ENCODE measurements around the gene DIP2A.

The DIP2A gene

DNA sequence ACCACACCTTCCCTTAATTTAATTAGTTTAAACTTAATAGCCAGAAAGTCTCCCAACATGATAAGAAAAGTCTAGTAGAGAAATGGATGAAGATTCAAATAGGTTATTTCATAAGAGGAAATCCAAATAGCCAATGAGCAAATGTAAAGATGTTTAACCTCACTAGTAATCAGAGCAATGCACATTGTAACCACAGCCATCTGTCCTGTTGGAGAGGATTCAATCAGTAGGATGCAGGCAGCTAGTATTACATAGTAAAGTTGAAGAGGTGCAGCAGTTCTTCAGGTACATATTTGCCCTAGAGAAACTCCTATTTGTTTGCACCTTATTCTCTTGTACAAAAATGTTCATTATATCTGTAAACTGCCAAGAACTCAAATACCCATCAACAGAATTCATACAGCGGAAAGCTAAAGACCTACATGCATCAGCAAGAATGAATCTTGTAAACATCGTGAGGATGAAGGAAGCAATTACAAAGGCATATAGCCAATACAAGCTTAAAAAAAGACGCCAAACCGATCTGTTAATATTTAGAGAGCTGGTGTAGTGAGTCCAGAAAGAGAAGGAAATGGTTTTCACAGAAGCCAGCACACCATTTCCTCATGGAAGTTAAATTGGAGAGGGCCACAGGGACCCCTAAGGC, 27.9 kb downstream of the DIP2A start:
- H3K36me3 ChIP-seq (ENCODE audit: low read length), result 0 out of 2 replicates have a peak, but pooled peaks cover 6% of the 10 kb centered on the region
- TF ChIP-seq EZH2phosphoT487 (conservative IDR thresholded peaks at IDR 0.05; ENCODE audit: low read length), result no peak
- TF ChIP-seq, protein P1, sequence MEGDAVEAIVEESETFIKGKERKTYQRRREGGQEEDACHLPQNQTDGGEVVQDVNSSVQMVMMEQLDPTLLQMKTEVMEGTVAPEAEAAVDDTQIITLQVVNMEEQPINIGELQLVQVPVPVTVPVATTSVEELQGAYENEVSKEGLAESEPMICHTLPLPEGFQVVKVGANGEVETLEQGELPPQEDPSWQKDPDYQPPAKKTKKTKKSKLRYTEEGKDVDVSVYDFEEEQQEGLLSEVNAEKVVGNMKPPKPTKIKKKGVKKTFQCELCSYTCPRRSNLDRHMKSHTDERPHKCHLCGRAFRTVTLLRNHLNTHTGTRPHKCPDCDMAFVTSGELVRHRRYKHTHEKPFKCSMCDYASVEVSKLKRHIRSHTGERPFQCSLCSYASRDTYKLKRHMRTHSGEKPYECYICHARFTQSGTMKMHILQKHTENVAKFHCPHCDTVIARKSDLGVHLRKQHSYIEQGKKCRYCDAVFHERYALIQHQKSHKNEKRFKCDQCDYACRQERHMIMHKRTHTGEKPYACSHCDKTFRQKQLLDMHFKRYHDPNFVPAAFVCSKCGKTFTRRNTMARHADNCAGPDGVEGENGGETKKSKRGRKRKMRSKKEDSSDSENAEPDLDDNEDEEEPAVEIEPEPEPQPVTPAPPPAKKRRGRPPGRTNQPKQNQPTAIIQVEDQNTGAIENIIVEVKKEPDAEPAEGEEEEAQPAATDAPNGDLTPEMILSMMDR (IDR thresholded peaks at IDR 0.05; ENCODE audit: insufficient read depth, low read length, poor library complexity, severe bottlenecking), result no peak
- no peaks in the 10 kb centered on the region for H4K20me1 ChIP-seq (ENCODE audit: low read depth, low read length)
- H3F3A ChIP-seq (ENCODE audit: insufficient read depth), result no peaks in the 10 kb centered on the region
- H3K9ac ChIP-seq (ENCODE audit: low read length), result no peak overlapping the region
- H3K79me2 ChIP-seq (ENCODE audit: insufficient read depth, low read length), result no peaks in the 10 kb centered on the region; the same call in 1 of the 2 replicates
- H3K4me3 ChIP-seq (ENCODE audit: insufficient read depth, low read length, poor library complexity, severe bottlenecking), result no peak overlapping the region
- H3K9me3 ChIP-seq (ENCODE audit: insufficient read depth, low read length), result no peaks in the 10 kb centered on the region
- H2AFZ ChIP-seq (ENCODE audit: low read depth, low read length, severe bottlenecking), result no peak overlapping the region
- no peaks in the 10 kb centered on the region for H3K9me2 ChIP-seq (replicated peaks; ENCODE audit: insufficient read depth, low read length)
- no peak overlapping the region for H3K4me2 ChIP-seq (ENCODE audit: low read depth, low read length, poor library complexity, severe bottlenecking)
- H3K27ac ChIP-seq (ENCODE audit: low read depth, low read length), result no peak overlapping the region
- no peaks in the 10 kb centered on the region for H3K27me3 ChIP-seq (ENCODE audit: low read length)

DNA sequence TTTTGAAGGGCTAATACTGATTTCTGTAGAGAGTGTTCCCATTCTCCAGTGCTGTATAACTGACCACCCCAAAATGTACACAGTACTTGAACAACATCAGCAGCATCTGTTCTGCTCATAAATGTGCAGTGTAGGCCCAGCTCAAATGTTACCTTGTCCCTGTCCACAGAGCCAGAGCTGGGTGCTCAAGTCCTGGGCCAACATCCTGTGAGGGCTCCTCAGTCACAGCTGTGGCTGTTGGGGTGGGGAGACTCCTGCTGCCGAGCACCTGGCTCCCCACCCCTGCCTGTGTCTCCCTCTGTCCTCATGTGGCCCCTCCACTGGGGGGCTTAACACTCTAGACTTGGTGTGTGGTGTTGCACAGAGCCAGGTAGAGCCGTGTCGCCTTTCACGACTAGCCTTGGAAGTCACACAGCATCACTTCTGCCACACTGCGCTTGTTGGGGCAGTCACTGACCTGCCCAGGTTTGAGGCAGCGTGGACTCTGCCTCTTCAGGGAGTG, 30.5 kb downstream of the DIP2A start:
- H3K4me2 ChIP-seq (ENCODE audit: low read depth, low read length, poor library complexity, severe bottlenecking), result no peak overlapping the region
- H3K79me2 ChIP-seq (ENCODE audit: insufficient read depth, low read length), result no peaks in the 10 kb centered on the region; the same call in 1 of the 2 replicates
- peaks cover 22% of the 10 kb centered on the region for H3K36me3 ChIP-seq (ENCODE audit: low read length)
- H3F3A ChIP-seq (ENCODE audit: insufficient read depth), result no peaks in the 10 kb centered on the region
- TF ChIP-seq, protein P1 (IDR thresholded peaks at IDR 0.05; ENCODE audit: insufficient read depth, low read length, poor library complexity, severe bottlenecking), result no peak
- no peak for TF ChIP-seq EZH2phosphoT487 (conservative IDR thresholded peaks at IDR 0.05; ENCODE audit: low read length)
- H2AFZ ChIP-seq (ENCODE audit: low read depth, low read length, severe bottlenecking), result no peak overlapping the region
- H3K9ac ChIP-seq (ENCODE audit: low read length), result no peak overlapping the region
- no peaks in the 10 kb centered on the region for H3K9me3 ChIP-seq (ENCODE audit: insufficient read depth, low read length)
- no peaks in the 10 kb centered on the region for H3K27me3 ChIP-seq (ENCODE audit: low read length)
- no peak overlapping the region for H3K4me3 ChIP-seq (ENCODE audit: insufficient read depth, low read length, poor library complexity, severe bottlenecking)
- no peaks in the 10 kb centered on the region for H4K20me1 ChIP-seq (ENCODE audit: low read depth, low read length)
- H3K9me2 ChIP-seq (replicated peaks; ENCODE audit: insufficient read depth, low read length), result no peaks in the 10 kb centered on the region
- H3K27ac ChIP-seq (ENCODE audit: low read depth, low read length), result no peak overlapping the region

DNA sequence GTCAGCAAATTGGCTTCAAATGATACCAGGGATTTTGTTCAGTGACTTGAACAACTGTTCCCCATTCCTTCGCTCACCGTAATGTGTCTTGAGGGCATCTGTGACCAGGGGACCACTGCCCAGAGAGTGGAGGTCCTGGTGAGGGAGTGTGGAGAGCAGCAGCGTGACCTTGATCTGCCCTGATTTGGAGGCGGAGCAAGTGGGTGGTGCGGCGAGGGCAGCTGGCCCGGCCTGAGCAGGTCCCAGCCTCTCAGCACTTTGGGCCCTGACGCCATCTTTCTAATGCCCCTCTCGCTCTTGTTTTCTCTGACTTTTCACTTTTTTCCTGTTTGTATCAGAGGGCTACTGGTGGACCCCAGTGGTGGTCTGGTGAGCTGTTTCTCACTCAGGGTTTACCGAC, 31.1 kb downstream of the DIP2A start:
- TF ChIP-seq EZH2phosphoT487 (conservative IDR thresholded peaks at IDR 0.05; ENCODE audit: low read length), result no peak
- TF ChIP-seq, protein P1 (IDR thresholded peaks at IDR 0.05; ENCODE audit: insufficient read depth, low read length, poor library complexity, severe bottlenecking), result no peak

More for the DNA sequence above, 31.1 kb downstream of the DIP2A start:
- no peak overlapping the region for H3K4me2 ChIP-seq (ENCODE audit: low read depth, low read length, poor library complexity, severe bottlenecking)
- no peaks in the 10 kb centered on the region for H3K27me3 ChIP-seq (ENCODE audit: low read length)
- no peaks in the 10 kb centered on the region for H4K20me1 ChIP-seq (ENCODE audit: low read depth, low read length)
- H3K9me2 ChIP-seq (replicated peaks; ENCODE audit: insufficient read depth, low read length), result no peaks in the 10 kb centered on the region
- H3K27ac ChIP-seq (ENCODE audit: low read depth, low read length), result no peak overlapping the region
- H3K4me3 ChIP-seq (ENCODE audit: insufficient read depth, low read length, poor library complexity, severe bottlenecking), result no peak overlapping the region
- H2AFZ ChIP-seq (ENCODE audit: low read depth, low read length, severe bottlenecking), result no peak overlapping the region
- H3K9ac ChIP-seq (ENCODE audit: low read length), result no peak overlapping the region
- H3K79me2 ChIP-seq (ENCODE audit: insufficient read depth, low read length), result no peaks in the 10 kb centered on the region; the same call in 1 of the 2 replicates
- peaks cover 22% of the 10 kb centered on the region for H3K36me3 ChIP-seq (ENCODE audit: low read length)
- no peaks in the 10 kb centered on the region for H3F3A ChIP-seq (ENCODE audit: insufficient read depth)
- H3K9me3 ChIP-seq (ENCODE audit: insufficient read depth, low read length), result no peaks in the 10 kb centered on the region

All from SU-DHL-6 (cell line).